Measurements from ENCODE around the gene MAPK11. TPM values are rescaled to one million over a fixed set of nuclear protein-coding genes. Genes with fewer than 3 reads are reported as not detected.

Gene MAPK11
- total RNA-seq, 1 donor from 2014 or later: 3.1 TPM

DNA sequence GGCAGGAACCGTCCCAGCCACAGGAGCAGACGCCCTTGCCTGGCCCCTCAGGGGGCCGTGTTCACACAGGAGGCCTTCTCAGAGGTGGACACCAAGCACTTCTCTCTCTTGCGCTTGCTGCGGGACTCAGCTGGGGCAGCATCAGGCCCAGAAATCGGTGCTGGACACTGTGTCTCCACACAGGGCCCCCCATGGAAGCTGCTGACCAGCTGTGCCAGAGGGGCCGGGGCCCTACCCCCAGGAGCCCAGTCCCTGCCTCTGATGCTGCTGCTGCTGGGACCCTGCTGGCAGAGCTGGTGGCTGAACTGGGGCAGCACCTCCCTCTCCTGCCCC lies 33.3 kb upstream of the MAPK11 start:
- Histone ChIP-seq H3K9ac (ENCODE audit: low read depth in 1 of 3, low read length in 3 of 3) (peak overlapping the region in 2 of 3 donors; percentile 45 to 54), H3K36me3 (ENCODE audit: control insufficient read depth in 3 of 3, insufficient read depth in 3 of 3, low read length in 3 of 3) (no peaks in the 10 kb centered on the region), H3K27ac (ENCODE audit: low read depth, low read length) (peak overlapping the region; percentile 54), H3K27me3 (ENCODE audit: control insufficient read depth in 3 of 3, insufficient read depth in 3 of 3, low read length in 3 of 3) (peaks cover 0 to 2% (median 0%) of the 10 kb centered on the region in 3 donors), H3K4me1 (ENCODE audit: control insufficient read depth in 3 of 3, insufficient read depth in 3 of 3, low read length in 3 of 3) (peaks cover 47 to 60% (median 59%) of the 10 kb centered on the region in 3 donors), H3K9me3 (ENCODE audit: control insufficient read depth in 3 of 3, low read length in 3 of 3) (no peaks in the 10 kb centered on the region), H3K4me3 (ENCODE audit: low read length in 3 of 3) (no peak overlapping the region)

- H3K4me3 ChIP-seq (ENCODE audit: low read length in 3 of 3): no peak overlapping the region
- H3K27ac ChIP-seq (ENCODE audit: low read depth, low read length): no peak overlapping the region
- peaks cover 42 to 55% (median 52%) of the 10 kb centered on the region in 3 donors for H3K4me1 ChIP-seq (ENCODE audit: control insufficient read depth in 3 of 3, insufficient read depth in 3 of 3, low read length in 3 of 3)
- H3K9ac ChIP-seq (ENCODE audit: low read depth in 1 of 3, low read length in 3 of 3): peak overlapping the region in 1 of 3 donors; percentile 45
- no peaks in the 10 kb centered on the region for H3K9me3 ChIP-seq (ENCODE audit: control insufficient read depth in 3 of 3, low read length in 3 of 3)
- peaks cover 0 to 2% (median 0%) of the 10 kb centered on the region in 3 donors for H3K27me3 ChIP-seq (ENCODE audit: control insufficient read depth in 3 of 3, insufficient read depth in 3 of 3, low read length in 3 of 3)
- no peaks in the 10 kb centered on the region for H3K36me3 ChIP-seq (ENCODE audit: control insufficient read depth in 3 of 3, insufficient read depth in 3 of 3, low read length in 3 of 3)
These were observed 32.4 kb upstream of the MAPK11 start for GRCh38 chr22:50302564-50302963.

GRCh38 chr22:50302041-50302541 lies 31.9 kb upstream of the MAPK11 start:
- Histone ChIP-seq H3K4me1 (ENCODE audit: control insufficient read depth in 3 of 3, insufficient read depth in 3 of 3, low read length in 3 of 3) (peaks cover 43 to 59% (median 52%) of the 10 kb centered on the region in 3 donors), H3K9me3 (ENCODE audit: control insufficient read depth in 3 of 3, low read length in 3 of 3) (no peaks in the 10 kb centered on the region), H3K27me3 (ENCODE audit: control insufficient read depth in 3 of 3, insufficient read depth in 3 of 3, low read length in 3 of 3) (peaks cover 0 to 2% (median 0%) of the 10 kb centered on the region in 3 donors), H3K27ac (ENCODE audit: low read depth, low read length) (no peak overlapping the region), H3K36me3 (ENCODE audit: control insufficient read depth in 3 of 3, insufficient read depth in 3 of 3, low read length in 3 of 3) (no peaks in the 10 kb centered on the region), H3K9ac (ENCODE audit: low read depth in 1 of 3, low read length in 3 of 3) (peak overlapping the region in 1 of 3 donors; percentile 25), H3K4me3 (ENCODE audit: low read length in 3 of 3) (no peak overlapping the region)

DNA sequence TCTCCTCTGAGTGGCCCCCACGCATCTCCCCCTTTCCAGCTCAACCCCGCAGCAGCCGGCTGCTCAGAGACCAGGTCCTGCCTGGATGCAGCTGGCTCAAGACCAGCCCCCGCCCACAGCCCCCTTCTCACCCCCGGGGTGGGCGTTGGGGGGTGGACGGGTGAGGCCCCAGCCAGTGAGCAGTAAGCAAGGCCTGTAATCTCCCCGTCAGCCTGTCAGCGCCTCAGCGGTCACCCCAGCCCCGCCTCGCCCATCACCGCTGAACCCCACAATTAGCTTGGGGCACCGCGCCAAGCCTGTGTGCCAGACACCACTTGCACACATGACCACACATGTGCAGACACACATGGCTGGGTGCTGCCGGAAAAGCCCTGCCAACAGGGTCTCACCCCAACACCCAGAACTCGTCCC lies 31.4 kb upstream of the MAPK11 start:
- peak overlapping the region in 1 of 3 donors; percentile 25 for H3K9ac ChIP-seq (ENCODE audit: low read depth in 1 of 3, low read length in 3 of 3)
- no peak overlapping the region for H3K27ac ChIP-seq (ENCODE audit: low read depth, low read length)
- peaks cover 0 to 2% (median 0%) of the 10 kb centered on the region in 3 donors for H3K27me3 ChIP-seq (ENCODE audit: control insufficient read depth in 3 of 3, insufficient read depth in 3 of 3, low read length in 3 of 3)
- H3K4me1 ChIP-seq (ENCODE audit: control insufficient read depth in 3 of 3, insufficient read depth in 3 of 3, low read length in 3 of 3): peaks cover 46 to 59% (median 52%) of the 10 kb centered on the region in 3 donors
- no peak overlapping the region for H3K4me3 ChIP-seq (ENCODE audit: low read length in 3 of 3)
- H3K36me3 ChIP-seq (ENCODE audit: control insufficient read depth in 3 of 3, insufficient read depth in 3 of 3, low read length in 3 of 3): no peaks in the 10 kb centered on the region
- H3K9me3 ChIP-seq (ENCODE audit: control insufficient read depth in 3 of 3, low read length in 3 of 3): no peaks in the 10 kb centered on the region

DNA sequence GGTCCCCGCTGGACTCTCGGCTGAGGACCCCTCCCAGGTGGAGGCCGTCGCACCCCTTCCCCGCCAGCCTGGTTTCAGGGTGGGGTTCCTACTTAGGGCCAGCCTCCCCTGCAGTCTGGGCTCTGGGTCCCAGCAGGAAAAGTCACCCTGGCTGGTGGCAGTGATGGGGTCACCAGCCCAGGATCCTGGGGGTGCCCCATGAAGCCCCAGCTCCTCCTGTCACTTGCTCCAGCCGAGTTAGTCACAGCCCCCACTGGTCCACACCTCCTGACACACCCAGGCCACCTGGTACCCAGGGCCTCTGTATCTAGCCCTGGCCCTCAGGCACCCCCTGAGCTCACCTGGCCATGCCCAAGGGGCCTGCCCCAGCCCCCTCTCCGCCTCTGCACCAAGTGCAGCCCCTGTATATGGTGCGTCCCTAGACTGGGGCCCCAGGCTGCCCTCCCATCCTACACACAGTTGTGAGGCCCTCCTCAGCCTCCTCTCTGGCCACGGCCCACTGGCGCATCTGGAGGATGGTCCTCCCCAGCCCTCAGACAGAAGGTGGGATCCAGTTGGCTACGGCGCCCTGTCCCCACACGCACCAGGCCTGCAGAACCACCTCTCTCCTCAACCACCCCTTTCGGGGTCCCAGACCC lies 30.6 kb upstream of the MAPK11 start:
- no peak overlapping the region for H3K4me3 ChIP-seq (ENCODE audit: low read length in 3 of 3)
- H3K36me3 ChIP-seq (ENCODE audit: control insufficient read depth in 3 of 3, insufficient read depth in 3 of 3, low read length in 3 of 3): no peaks in the 10 kb centered on the region
- no peak overlapping the region for H3K27ac ChIP-seq (ENCODE audit: low read depth, low read length)
- H3K27me3 ChIP-seq (ENCODE audit: control insufficient read depth in 3 of 3, insufficient read depth in 3 of 3, low read length in 3 of 3): no peaks in the 10 kb centered on the region
- no peaks in the 10 kb centered on the region for H3K9me3 ChIP-seq (ENCODE audit: control insufficient read depth in 3 of 3, low read length in 3 of 3)
- H3K4me1 ChIP-seq (ENCODE audit: control insufficient read depth in 3 of 3, insufficient read depth in 3 of 3, low read length in 3 of 3): peaks cover 42 to 53% (median 46%) of the 10 kb centered on the region in 3 donors
- H3K9ac ChIP-seq (ENCODE audit: low read depth in 1 of 3, low read length in 3 of 3): no peak overlapping the region

GRCh38 chr22:50299785-50300619 lies 29.8 kb upstream of the MAPK11 start:
- H3K27me3 ChIP-seq (ENCODE audit: control insufficient read depth in 3 of 3, insufficient read depth in 3 of 3, low read length in 3 of 3): no peaks in the 10 kb centered on the region
- peak overlapping the region in 1 of 3 donors; percentile 8 for H3K9ac ChIP-seq (ENCODE audit: low read depth in 1 of 3, low read length in 3 of 3)
- no peaks in the 10 kb centered on the region for H3K9me3 ChIP-seq (ENCODE audit: control insufficient read depth in 3 of 3, low read length in 3 of 3)
- no peaks in the 10 kb centered on the region for H3K36me3 ChIP-seq (ENCODE audit: control insufficient read depth in 3 of 3, insufficient read depth in 3 of 3, low read length in 3 of 3)
- H3K4me3 ChIP-seq (ENCODE audit: low read length in 3 of 3): no peak overlapping the region
- no peak overlapping the region for H3K27ac ChIP-seq (ENCODE audit: low read depth, low read length)
- H3K4me1 ChIP-seq (ENCODE audit: control insufficient read depth in 3 of 3, insufficient read depth in 3 of 3, low read length in 3 of 3): peaks cover 36 to 47% (median 39%) of the 10 kb centered on the region in 3 donors

- Histone ChIP-seq H3K27ac (ENCODE audit: low read depth, low read length) (no peak overlapping the region), H3K9ac (ENCODE audit: low read depth in 1 of 3, low read length in 3 of 3) (no peak overlapping the region), H3K4me1 (ENCODE audit: control insufficient read depth in 3 of 3, insufficient read depth in 3 of 3, low read length in 3 of 3) (peaks cover 33 to 46% (median 36%) of the 10 kb centered on the region in 3 donors), H3K9me3 (ENCODE audit: control insufficient read depth in 3 of 3, low read length in 3 of 3) (no peaks in the 10 kb centered on the region), H3K27me3 (ENCODE audit: control insufficient read depth in 3 of 3, insufficient read depth in 3 of 3, low read length in 3 of 3) (no peaks in the 10 kb centered on the region), H3K4me3 (ENCODE audit: low read length in 3 of 3) (no peak overlapping the region), H3K36me3 (ENCODE audit: control insufficient read depth in 3 of 3, insufficient read depth in 3 of 3, low read length in 3 of 3) (no peaks in the 10 kb centered on the region)
These were observed 29.0 kb upstream of the MAPK11 start for GRCh38 chr22:50298937-50299784.

DNA sequence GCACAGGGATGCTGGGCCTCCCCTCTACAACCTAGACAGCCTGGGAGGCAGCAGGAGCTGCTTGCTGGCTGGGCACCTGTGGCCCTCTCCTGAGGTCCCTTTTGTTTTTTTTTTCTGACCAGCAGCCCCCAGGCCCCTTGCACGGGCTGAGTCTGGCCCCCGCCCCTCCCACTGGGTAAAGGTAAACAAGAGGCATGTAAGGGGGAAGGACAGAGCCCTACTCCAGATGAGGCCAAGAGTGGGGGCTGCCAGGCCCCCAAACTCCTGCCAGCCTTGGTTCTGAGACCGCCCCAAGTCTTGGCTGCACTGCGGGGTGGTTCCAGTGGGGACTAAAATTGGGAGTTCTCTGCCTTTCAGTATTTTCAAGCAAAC lies 28.1 kb upstream of the MAPK11 start:
- H3K4me3 ChIP-seq (ENCODE audit: low read length in 3 of 3): no peak overlapping the region
- H3K9me3 ChIP-seq (ENCODE audit: control insufficient read depth in 3 of 3, low read length in 3 of 3): no peaks in the 10 kb centered on the region
- H3K4me1 ChIP-seq (ENCODE audit: control insufficient read depth in 3 of 3, insufficient read depth in 3 of 3, low read length in 3 of 3): peaks cover 30 to 42% (median 34%) of the 10 kb centered on the region in 3 donors
- H3K36me3 ChIP-seq (ENCODE audit: control insufficient read depth in 3 of 3, insufficient read depth in 3 of 3, low read length in 3 of 3): no peaks in the 10 kb centered on the region
- H3K27me3 ChIP-seq (ENCODE audit: control insufficient read depth in 3 of 3, insufficient read depth in 3 of 3, low read length in 3 of 3): no peaks in the 10 kb centered on the region
- H3K9ac ChIP-seq (ENCODE audit: low read depth in 1 of 3, low read length in 3 of 3): no peak overlapping the region
- H3K27ac ChIP-seq (ENCODE audit: low read depth, low read length): no peak overlapping the region

- no peak overlapping the region for H3K9ac ChIP-seq (ENCODE audit: low read depth in 1 of 3, low read length in 3 of 3)
- H3K27ac ChIP-seq (ENCODE audit: low read depth, low read length): no peak overlapping the region
- H3K9me3 ChIP-seq (ENCODE audit: control insufficient read depth in 3 of 3, low read length in 3 of 3): no peaks in the 10 kb centered on the region
- no peaks in the 10 kb centered on the region for H3K27me3 ChIP-seq (ENCODE audit: control insufficient read depth in 3 of 3, insufficient read depth in 3 of 3, low read length in 3 of 3)
- H3K36me3 ChIP-seq (ENCODE audit: control insufficient read depth in 3 of 3, insufficient read depth in 3 of 3, low read length in 3 of 3): no peaks in the 10 kb centered on the region
- H3K4me3 ChIP-seq (ENCODE audit: low read length in 3 of 3): no peak overlapping the region
- peaks cover 28 to 37% (median 29%) of the 10 kb centered on the region in 3 donors for H3K4me1 ChIP-seq (ENCODE audit: control insufficient read depth in 3 of 3, insufficient read depth in 3 of 3, low read length in 3 of 3)
These were observed 27.5 kb upstream of the MAPK11 start for GRCh38 chr22:50297510-50298265.
